ENCODE results near the gene NEK4.

The NEK4 gene

GRCh38 chr3:52792961-52793695 is 22.4 kb upstream of the NEK4 start:
- no peak for DNase-seq (ENCODE audit: low read depth, low spot score)

- no peak for DNase-seq (ENCODE audit: low read depth, low spot score)
Measured at GRCh38 chr3:52792413-52792812, 21.7 kb upstream of the NEK4 start.

GRCh38 chr3:52791928-52792327 is 21.2 kb upstream of the NEK4 start:
- no peak for DNase-seq (ENCODE audit: low read depth, low spot score)

- DNase-seq (ENCODE audit: low read depth, low spot score), result no peak
Measured at GRCh38 chr3:52791366-52791765, 20.6 kb upstream of the NEK4 start.

GRCh38 chr3:52790741-52791140 is 20.0 kb upstream of the NEK4 start:
- DNase-seq (ENCODE audit: low read depth, low spot score), result no peak

- no peak for DNase-seq (ENCODE audit: low read depth, low spot score)
Measured at GRCh38 chr3:52790337-52790736, 19.6 kb upstream of the NEK4 start.

- DNase-seq (ENCODE audit: low read depth, low spot score), result no peak
Measured at GRCh38 chr3:52789746-52790040, 19.0 kb upstream of the NEK4 start.

- DNase-seq (ENCODE audit: low read depth, low spot score), result no peak
Measured at GRCh38 chr3:52788890-52789745, 18.4 kb upstream of the NEK4 start.

GRCh38 chr3:52787672-52788625 is 17.2 kb upstream of the NEK4 start:
- no peak for DNase-seq (ENCODE audit: low read depth, low spot score)

- no peak for DNase-seq (ENCODE audit: low read depth, low spot score)
Measured at GRCh38 chr3:52787246-52787645, 16.5 kb upstream of the NEK4 start.

- no peak for DNase-seq (ENCODE audit: low read depth, low spot score)
Measured at GRCh38 chr3:52786330-52787215, 15.8 kb upstream of the NEK4 start.

GRCh38 chr3:52784931-52785590 is 14.3 kb upstream of the NEK4 start:
- no peak for DNase-seq (ENCODE audit: low read depth, low spot score)

GRCh38 chr3:52784021-52784621 is 13.4 kb upstream of the NEK4 start:
- no peak for DNase-seq (ENCODE audit: low read depth, low spot score)

- DNase-seq (ENCODE audit: low read depth, low spot score), result no peak
Measured at GRCh38 chr3:52783211-52783555, 12.4 kb upstream of the NEK4 start.

- DNase-seq (ENCODE audit: low read depth, low spot score), result no peak
Measured at GRCh38 chr3:52782412-52783210, 11.9 kb upstream of the NEK4 start.

- DNase-seq (ENCODE audit: low read depth, low spot score), result no peak
Measured at GRCh38 chr3:52781741-52782140, 11.0 kb upstream of the NEK4 start.

- no peak for DNase-seq (ENCODE audit: low read depth, low spot score)
Measured at GRCh38 chr3:52779837-52780585, 9.3 kb upstream of the NEK4 start.

- DNase-seq (ENCODE audit: low read depth, low spot score), result no peak
Measured at GRCh38 chr3:52779011-52779836, 8.5 kb upstream of the NEK4 start.
